GM23338 (cell line): ENCODE measurements around the gene PDIA4. TPM values are rescaled to one million over a fixed set of nuclear protein-coding genes. Genes with fewer than 3 reads are reported as not detected.
A peak's percentile ranks its signal among the peaks of the same experiment; 100 is the strongest.

Experiments
- ATAC-seq: fragments of 200-7000 bp; cut with Tn5 transposase; 3 replicates; pipeline ENCODE4 v1.9.1; 2020
- DNase-seq: peaks from one replicate; pipeline ENCODE4 v3.0.0-alpha.2; 2015; ENCODE audit warnings: low spot score
- H2AFZ ChIP-seq: fragments of 200-600 bp; sonication (generic); 2 replicates; pipeline ENCODE4 v1.8.0; 2016; ENCODE audit warnings: antibody characterized with exemption, mild to moderate bottlenecking, moderate library complexity
- H3F3A ChIP-seq: fragments of 200-600 bp; sonication (generic); replicated peaks from 2 replicates; pipeline ENCODE4 v1.8.0; 2017; ENCODE audit warnings: antibody characterized with exemption, mixed run types, low read depth
- H3K27ac ChIP-seq: fragments of 200-600 bp; sonication (generic); 2 replicates; pipeline ENCODE4 v1.6.1; 2016; ENCODE audit warnings: low read depth
- H3K27me3 ChIP-seq: fragments of 200-600 bp; sonication (generic); 2 replicates; pipeline ENCODE4 v1.8.0; 2016; ENCODE audit warnings: mild to moderate bottlenecking, mixed run types, moderate library complexity; ENCODE audit not compliant: insufficient read depth
- H3K36me3 ChIP-seq: fragments of 200-600 bp; sonication (generic); 2 replicates; pipeline ENCODE4 v1.8.0; 2016; ENCODE audit warnings: mild to moderate bottlenecking; ENCODE audit not compliant: insufficient read depth
- H3K4me1 ChIP-seq: fragments of 200-600 bp; sonication (generic); 2 replicates; pipeline ENCODE4 v1.8.0; 2016; ENCODE audit warnings: mild to moderate bottlenecking, moderate library complexity; ENCODE audit not compliant: insufficient read depth
- H3K4me2 ChIP-seq: fragments of 200-600 bp; sonication (generic); 2 replicates; pipeline ENCODE4 v1.7.1; 2017; ENCODE audit warnings: mixed run types
- H3K4me3 ChIP-seq: fragments of 200-600 bp; sonication (generic); 2 replicates; pipeline ENCODE4 v1.6.1; 2016; ENCODE audit warnings: mixed run types
- H3K79me2 ChIP-seq: fragments of 200-600 bp; sonication (generic); replicated peaks from 2 replicates; pipeline ENCODE4 v1.8.0; 2017; ENCODE audit warnings: mild to moderate bottlenecking; ENCODE audit not compliant: insufficient read depth
- H3K9me2 ChIP-seq: fragments of 200-600 bp; sonication (generic); 2 replicates; pipeline ENCODE4 v1.8.0; 2017; ENCODE audit not compliant: insufficient read depth
- H4K20me1 ChIP-seq: fragments of 200-600 bp; sonication (generic); replicated peaks from 2 replicates; pipeline ENCODE4 v1.8.0; 2017; ENCODE audit warnings: mild to moderate bottlenecking; ENCODE audit not compliant: insufficient read depth
- H3K27ac Mint-ChIP-seq: 2 replicates; pipeline ENCODE4 v1.8.0; 2020; ENCODE audit warnings: inconsistent platforms, mild to moderate bottlenecking, moderate library complexity, mixed read lengths
- H3K27me3 Mint-ChIP-seq: 3 replicates; pipeline ENCODE4 v1.8.0; 2022; ENCODE audit warnings: low read depth, mild to moderate bottlenecking, moderate library complexity, mixed read lengths, inconsistent platforms; ENCODE audit not compliant: insufficient read depth, poor library complexity
- H3K36me3 Mint-ChIP-seq: 3 replicates; pipeline ENCODE4 v1.8.0; 2021; ENCODE audit warnings: low read depth, mild to moderate bottlenecking, inconsistent platforms, moderate library complexity, mixed read lengths
- H3K4me1 Mint-ChIP-seq: 3 replicates; pipeline ENCODE4 v1.8.0; 2020; ENCODE audit warnings: mild to moderate bottlenecking, inconsistent platforms, mixed read lengths
- H3K4me3 Mint-ChIP-seq: 3 replicates; pipeline ENCODE4 v1.8.0; 2021; ENCODE audit warnings: moderate library complexity, mild to moderate bottlenecking, inconsistent platforms, mixed read lengths
- H3K9me3 Mint-ChIP-seq: 3 replicates; pipeline ENCODE4 v1.8.0; 2020; ENCODE audit warnings: moderate library complexity, mild to moderate bottlenecking, inconsistent platforms, mixed read lengths
- CREB1 ChIP-seq: fragments of 250-450 bp; sonication (Bioruptor Pico); IDR thresholded peaks from 2 replicates; pipeline ENCODE4 v1.5.0; 2020; ENCODE audit warnings: low read depth, mild to moderate bottlenecking, moderate library complexity
- CTCF ChIP-seq, 2 experiments: fragments of 200-600 bp in 1 of 2; sonication (generic) in 1 of 2; conservative IDR thresholded peaks; 2 replicates each; pipeline versions ENCODE4 v1.5.1 to v1.6.1; 2016 to 2017; ENCODE audit warnings: antibody characterized with exemption in 2 of 2, low read depth in 2 of 2, mild to moderate bottlenecking in 2 of 2, moderate library complexity in 1 of 2
- ETS1 ChIP-seq: IDR thresholded peaks from 2 replicates; pipeline ENCODE4 v1.6.1; 2016; ENCODE audit warnings: antibody characterized with exemption
- EZH2 ChIP-seq: fragments of 200-600 bp; sonication (generic); IDR thresholded peaks from one replicate; pipeline ENCODE4 v1.8.0; 2017; ENCODE audit warnings: antibody characterized with exemption, mild to moderate bottlenecking, low read depth; ENCODE audit not compliant: unreplicated experiment
- NANOG ChIP-seq: IDR thresholded peaks from 2 replicates; pipeline ENCODE4 v1.6.1; 2016; ENCODE audit warnings: antibody characterized with exemption, borderline replicate concordance
- POLR2AphosphoS5 ChIP-seq: IDR thresholded peaks from 2 replicates; pipeline ENCODE4 v1.6.1; 2016; ENCODE audit warnings: antibody characterized with exemption, low read depth
- ZNF114 ChIP-seq: fragments of 250-450 bp; sonication (Bioruptor Pico); IDR thresholded peaks from 2 replicates; pipeline ENCODE4 v1.5.0; 2020; ENCODE audit warnings: mild to moderate bottlenecking, moderate library complexity
- ZNF331 ChIP-seq: fragments of 250-450 bp; sonication (Bioruptor Pico); IDR thresholded peaks from 2 replicates; pipeline ENCODE4 v1.5.0; 2020; ENCODE audit warnings: low read depth, mild to moderate bottlenecking, moderate library complexity
- ZNF462 ChIP-seq: fragments of 250-450 bp; sonication (Bioruptor Pico); IDR thresholded peaks from 2 replicates; pipeline ENCODE4 v1.5.0; 2020; ENCODE audit warnings: mild to moderate bottlenecking, moderate library complexity
- polyA plus RNA-seq: library from polyadenylated mRNA; unstranded; fragments of >200 nt; fragmentation: Nextera tagmentation; extraction: Ambion mirVana; gene quantifications from 2 replicates; pipeline ENCODE4 v1.2.1, GENCODE V29; 2016
- total RNA-seq: library from RNA; depleted of rRNA; stranded (reverse); fragments of >200 nt; shearing (Covaris generic); gene quantifications from 2 replicates; pipeline ENCODE4 v1.2.3, GENCODE V29; 2014

PDIA4 gene
- total and polyA plus RNA-seq, 2 experiments from 2014 or later: 196 to 332 TPM

- Histone ChIP-seq H3F3A (peaks cover 35% of the 10 kb centered on the region), H2AFZ (no peak overlapping the region), H3K27ac (peak overlapping the region; percentile 6; the same call in 1 of the 2 replicates), H3K4me1 (no peaks in the 10 kb centered on the region; the same call in 1 of the 2 replicates), H4K20me1 (no peaks in the 10 kb centered on the region; the same call in 1 of the 2 replicates), H3K4me2 (no peak overlapping the region), H3K27me3 (no peaks in the 10 kb centered on the region), H3K9me2 (no peaks in the 10 kb centered on the region), H3K36me3 (peaks cover 21% of the 10 kb centered on the region), H3K79me2 (peaks cover 10% of the 10 kb centered on the region), H3K4me3 (no peak overlapping the region)
- H3K9me3 Mint-ChIP-seq: no peaks in the 10 kb centered on the region
- peaks cover 11% of the 10 kb centered on the region for H3K27me3 Mint-ChIP-seq
- no peak overlapping the region for H3K27ac Mint-ChIP-seq
- no peak overlapping the region for H3K4me3 Mint-ChIP-seq
- TF ChIP-seq CTCF (conservative IDR thresholded peaks at IDR 0.05; ENCODE audit: low read depth in 2 of 2) (peak in 1 of 2 experiments; percentile 44; a peak in 3 of 4 replicates), ZNF462 (CRISPR knock-in tag) (no peak)
- DNase-seq (peak; percentile 50), ATAC-seq (no peak)
- peaks cover 40% of the 10 kb centered on the region for H3K36me3 Mint-ChIP-seq
- H3K4me1 Mint-ChIP-seq: peaks cover 8% of the 10 kb centered on the region; the same call in 2 of the 3 replicates
These were observed 39.6 kb upstream of the PDIA4 start for GRCh38 chr7:149067869-149068268.

- H3K27ac Mint-ChIP-seq: no peak overlapping the region; the same call in 1 of the 2 replicates
- no peak for DNase-seq
- H3K4me1 Mint-ChIP-seq: peaks cover 3% of the 10 kb centered on the region; the same call in 2 of the 3 replicates
- Histone ChIP-seq H3K27ac (no peak overlapping the region), H2AFZ (no peak overlapping the region), H3K4me3 (no peak overlapping the region), H3K27me3 (no peaks in the 10 kb centered on the region), H3F3A (peaks cover 7% of the 10 kb centered on the region; the same call in 1 of the 2 replicates), H3K79me2 (no peaks in the 10 kb centered on the region), H3K4me1 (no peaks in the 10 kb centered on the region), H3K36me3 (no peaks in the 10 kb centered on the region), H3K4me2 (no peak overlapping the region), H4K20me1 (no peaks in the 10 kb centered on the region), H3K9me2 (no peaks in the 10 kb centered on the region)
- H3K27me3 Mint-ChIP-seq: peaks cover 13% of the 10 kb centered on the region
- H3K36me3 Mint-ChIP-seq: peaks cover 7% of the 10 kb centered on the region; the same call in 2 of the 3 replicates
- no peak for ATAC-seq
- H3K9me3 Mint-ChIP-seq: no peaks in the 10 kb centered on the region
- H3K4me3 Mint-ChIP-seq: no peak overlapping the region
- no peak for TF ChIP-seq POLR2AphosphoS5
- no peak for TF ChIP-seq ETS1
- no peak for TF ChIP-seq EZH2
- no peak for TF ChIP-seq ZNF114
- TF ChIP-seq NANOG: no peak
- no peak for TF ChIP-seq ZNF331 (CRISPR knock-in tag)
- no peak for TF ChIP-seq CREB1 (CRISPR knock-in tag)
- no peak for TF ChIP-seq CTCF (conservative IDR thresholded peaks at IDR 0.05; ENCODE audit: low read depth in 2 of 2)
These were observed 35.2 kb upstream of the PDIA4 start for GRCh38 chr7:149063476-149063875.
